Suppressor macrophage (primary cell): ENCODE results near the gene MEX3A.
"Not testable (repeated sequence)": the region's sequence is repeated elsewhere in the genome, so short reads cannot be mapped to it uniquely, and the experiment has no call there.

Source experiments
- DNase-seq, 4 experiments: peaks; one replicate each; pipeline ENCODE4 v3.0.0-alpha.2; 2020 to 2022

Gene MEX3A

DNA sequence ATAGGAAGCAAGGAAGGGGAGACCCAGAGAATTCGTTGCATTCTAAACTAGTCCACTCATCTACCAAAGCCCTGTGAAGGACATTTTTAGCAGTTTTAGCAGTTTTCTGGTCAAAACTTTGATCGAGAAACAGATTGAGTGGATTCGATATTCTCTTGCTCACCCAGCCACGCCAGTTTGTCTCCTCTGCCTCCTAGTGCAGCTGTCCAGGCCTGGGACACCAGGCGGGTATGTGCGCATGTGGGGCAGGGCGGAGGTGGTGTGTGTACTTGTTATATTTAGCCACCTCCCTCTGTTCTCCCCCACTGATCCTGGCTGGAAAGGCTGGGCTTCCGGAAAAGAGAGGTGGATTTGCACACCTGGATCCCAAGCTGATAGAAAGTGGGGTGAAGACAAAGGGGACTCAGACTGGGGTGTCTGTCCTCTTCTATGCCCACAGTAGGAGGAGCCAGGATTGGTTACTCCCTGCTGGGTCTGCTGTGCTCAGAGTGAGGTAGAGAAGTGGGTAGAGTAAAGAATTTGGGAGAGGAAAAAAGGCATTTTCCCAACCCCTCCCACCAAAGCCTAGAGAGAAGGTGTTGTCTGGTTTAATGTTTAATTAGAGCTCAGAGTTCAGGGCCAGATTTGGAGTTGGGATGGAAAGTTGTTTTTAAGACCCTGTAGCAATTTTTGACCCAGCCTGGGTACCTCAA, 36.1 kb upstream of the MEX3A start:
- peak in 1 of 4 experiments; percentile 18 for DNase-seq

DNA sequence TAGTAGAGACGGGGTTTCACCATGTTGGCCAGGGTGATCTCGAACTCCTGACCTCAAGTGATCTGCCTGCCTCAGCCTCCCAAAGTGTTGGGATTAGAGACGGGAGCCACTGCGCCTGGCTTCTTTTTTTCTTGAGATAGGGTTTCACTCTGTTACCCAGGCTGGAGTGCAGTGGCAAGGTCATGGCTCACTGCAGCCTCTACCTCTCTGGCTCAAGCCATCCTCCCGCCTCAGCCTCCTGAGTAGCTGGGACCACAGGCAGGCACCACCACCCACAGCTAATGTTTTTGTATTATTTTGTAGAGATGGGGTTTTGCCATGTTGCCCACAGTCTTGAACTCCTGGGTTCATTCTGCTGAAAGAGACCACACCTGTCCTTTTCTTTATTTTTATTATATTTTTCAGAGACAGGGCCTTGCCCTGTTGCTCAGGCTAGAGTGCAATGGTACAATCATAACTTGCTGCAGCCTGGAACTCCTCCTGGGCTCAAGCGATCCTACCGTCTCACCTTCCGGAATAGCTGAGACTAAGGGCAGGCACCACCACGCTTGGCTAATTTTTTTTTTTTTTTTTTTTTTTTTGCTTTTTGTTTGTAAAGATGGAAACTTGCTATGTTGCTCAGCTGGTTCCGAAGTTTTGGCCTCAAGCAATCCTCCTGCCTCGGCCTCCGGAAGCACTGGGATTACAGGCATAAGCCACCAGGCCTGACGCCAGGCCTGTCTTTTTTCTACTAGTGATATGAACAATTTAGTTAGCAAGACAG, 35.3 kb upstream of the MEX3A start:
- no peak for DNase-seq

DNA sequence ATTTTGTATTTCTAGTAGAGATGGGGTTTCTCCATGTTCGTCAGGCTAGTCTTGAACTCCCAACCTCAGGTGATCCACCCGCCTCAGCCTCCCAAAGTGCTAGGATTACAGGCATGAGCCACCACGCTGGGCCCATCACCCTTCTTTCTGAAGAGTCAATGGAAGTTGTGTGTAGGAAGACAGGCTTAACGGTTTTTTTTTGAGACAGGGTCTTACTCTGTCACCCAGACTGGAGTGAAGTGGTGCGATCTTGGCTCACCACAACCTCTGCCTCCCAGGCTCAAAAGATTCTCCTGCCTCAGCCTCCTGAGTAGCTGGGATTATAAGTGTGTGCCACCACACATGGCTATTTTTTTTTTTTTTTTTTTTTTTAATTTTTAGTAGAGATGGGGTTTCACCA, 34.5 kb upstream of the MEX3A start:
- not testable (repeated sequence) for DNase-seq

DNA sequence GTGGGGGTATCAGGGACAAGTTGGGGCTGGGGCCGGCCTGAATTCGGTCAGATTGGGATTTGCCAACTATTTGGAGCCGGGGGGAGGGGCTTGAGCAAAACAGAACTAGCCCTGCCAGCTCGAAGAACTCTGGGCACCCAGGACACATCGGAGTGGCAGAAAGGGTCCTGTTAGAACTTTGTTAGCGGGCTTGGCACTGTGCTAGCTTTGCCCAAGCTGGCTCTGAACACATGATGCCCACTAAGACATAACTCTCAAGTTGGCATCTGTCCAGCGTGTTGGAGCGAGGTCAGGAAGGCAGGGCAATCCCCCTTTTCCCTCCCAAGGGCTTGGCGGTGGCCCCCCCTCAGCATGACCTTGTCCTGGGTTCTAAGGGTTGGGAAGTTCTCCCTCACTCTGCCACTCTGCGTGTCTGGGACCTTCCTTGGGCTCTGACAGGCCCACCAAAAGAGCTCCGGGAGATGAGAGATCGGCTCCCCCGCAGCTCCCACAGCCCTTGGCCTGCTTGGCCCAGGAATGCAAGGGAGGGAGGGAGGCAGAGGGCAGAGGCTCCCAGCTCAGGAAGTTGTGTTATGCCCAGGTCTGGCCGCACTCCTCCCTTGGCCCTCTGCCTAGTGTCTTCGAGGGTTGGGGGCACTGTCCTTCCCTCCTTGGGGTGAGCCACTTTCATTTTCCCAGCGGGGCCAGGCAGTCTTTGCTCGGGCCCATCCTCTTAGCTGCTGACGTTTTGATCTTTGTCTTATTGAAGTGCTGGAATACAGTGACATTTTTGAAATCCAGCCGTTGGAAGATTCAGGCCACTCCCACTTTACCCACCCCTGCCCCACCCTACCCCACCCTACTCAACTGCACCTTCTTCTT, 33.5 kb upstream of the MEX3A start:
- DNase-seq = peak; percentile 30 to 65 (median 52)

DNA sequence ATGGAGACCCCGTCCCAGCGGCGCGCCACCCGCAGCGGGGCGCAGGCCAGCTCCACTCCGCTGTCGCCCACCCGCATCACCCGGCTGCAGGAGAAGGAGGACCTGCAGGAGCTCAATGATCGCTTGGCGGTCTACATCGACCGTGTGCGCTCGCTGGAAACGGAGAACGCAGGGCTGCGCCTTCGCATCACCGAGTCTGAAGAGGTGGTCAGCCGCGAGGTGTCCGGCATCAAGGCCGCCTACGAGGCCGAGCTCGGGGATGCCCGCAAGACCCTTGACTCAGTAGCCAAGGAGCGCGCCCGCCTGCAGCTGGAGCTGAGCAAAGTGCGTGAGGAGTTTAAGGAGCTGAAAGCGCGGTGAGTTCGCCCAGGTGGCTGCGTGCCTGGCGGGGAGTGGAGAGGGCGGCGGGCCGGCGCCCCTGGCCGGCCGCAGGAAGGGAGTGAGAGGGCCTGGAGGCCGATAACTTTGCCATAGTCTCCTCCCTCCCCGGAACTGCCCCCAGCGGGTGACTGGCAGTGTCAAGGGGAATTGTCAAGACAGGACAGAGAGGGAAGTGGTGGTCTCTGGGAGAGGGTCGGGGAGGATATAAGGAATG, 32.8 kb upstream of the MEX3A start:
- peak in 3 of 4 experiments; percentile 47 to 61 (median 61) for DNase-seq

DNA sequence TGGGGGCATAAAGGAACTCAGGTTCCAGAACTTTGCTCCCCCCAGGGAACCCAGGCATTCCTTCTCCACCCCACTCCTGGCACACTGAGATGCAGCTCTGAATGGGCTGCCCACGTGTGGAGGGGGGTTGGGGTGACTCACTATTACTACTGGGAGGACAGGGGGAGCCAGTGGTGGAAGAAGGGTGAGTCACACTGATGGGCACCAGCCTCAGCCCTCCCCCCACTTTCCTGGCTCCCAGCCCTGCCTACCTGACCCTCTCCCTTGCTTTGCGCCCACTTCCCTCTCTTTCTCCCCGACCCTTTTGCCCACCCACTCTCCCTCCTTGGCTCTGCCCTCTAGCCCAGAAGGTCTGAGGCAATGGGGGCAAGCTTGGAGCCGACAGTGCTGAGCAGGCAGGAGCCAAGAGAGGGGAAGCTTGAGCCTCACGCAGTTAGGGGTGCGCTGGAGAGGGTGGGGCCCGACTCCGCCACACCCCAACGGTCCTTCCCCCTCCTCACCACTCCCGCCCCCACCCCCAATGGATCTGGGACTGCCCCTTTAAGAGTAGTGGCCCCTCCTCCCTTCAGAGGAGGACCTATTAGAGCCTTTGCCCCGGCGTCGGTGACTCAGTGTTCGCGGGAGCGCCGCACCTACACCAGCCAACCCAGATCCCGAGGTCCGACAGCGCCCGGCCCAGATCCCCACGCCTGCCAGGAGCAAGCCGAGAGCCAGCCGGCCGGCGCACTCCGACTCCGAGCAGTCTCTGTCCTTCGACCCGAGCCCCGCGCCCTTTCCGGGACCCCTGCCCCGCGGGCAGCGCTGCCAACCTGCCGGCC, 32.0 kb upstream of the MEX3A start, which contains the start of gene LMNA:
LMNA (plus strand) TSS at position 611 of the 818 bp plus-strand sequence. CDS start 208 bp downstream, outside the sequence.
- DNase-seq = peak; percentile 93 to 97 (median 96)

GRCh38 chr1:156113282-156113950, 31.2 kb upstream of the MEX3A start:
- no peak for DNase-seq

GRCh38 chr1:156112276-156113137, 30.2 kb upstream of the MEX3A start:
- no peak for DNase-seq

- no peak for DNase-seq
These were observed 29.2 kb upstream of the MEX3A start for GRCh38 chr1:156111355-156111962.

DNA sequence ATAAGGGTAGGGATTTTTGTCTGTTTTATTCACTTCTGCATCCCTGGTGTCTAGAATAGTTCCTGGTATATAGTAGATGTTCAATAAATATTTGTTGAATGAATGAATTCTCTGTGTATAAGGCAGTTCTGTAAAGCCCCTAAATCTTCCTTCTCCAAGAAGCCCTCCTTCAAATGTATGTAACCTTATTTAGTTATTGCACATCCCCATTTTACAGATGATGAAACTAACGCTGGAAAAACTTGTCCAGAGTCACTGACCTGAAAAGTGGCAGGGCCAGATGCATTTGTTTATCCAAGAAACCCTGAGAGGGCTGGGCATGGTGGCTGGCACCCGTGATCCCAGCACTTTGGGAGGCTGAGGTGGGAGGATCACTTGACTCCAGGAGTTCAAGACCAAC, 28.0 kb upstream of the MEX3A start:
- DNase-seq = no peak

DNA sequence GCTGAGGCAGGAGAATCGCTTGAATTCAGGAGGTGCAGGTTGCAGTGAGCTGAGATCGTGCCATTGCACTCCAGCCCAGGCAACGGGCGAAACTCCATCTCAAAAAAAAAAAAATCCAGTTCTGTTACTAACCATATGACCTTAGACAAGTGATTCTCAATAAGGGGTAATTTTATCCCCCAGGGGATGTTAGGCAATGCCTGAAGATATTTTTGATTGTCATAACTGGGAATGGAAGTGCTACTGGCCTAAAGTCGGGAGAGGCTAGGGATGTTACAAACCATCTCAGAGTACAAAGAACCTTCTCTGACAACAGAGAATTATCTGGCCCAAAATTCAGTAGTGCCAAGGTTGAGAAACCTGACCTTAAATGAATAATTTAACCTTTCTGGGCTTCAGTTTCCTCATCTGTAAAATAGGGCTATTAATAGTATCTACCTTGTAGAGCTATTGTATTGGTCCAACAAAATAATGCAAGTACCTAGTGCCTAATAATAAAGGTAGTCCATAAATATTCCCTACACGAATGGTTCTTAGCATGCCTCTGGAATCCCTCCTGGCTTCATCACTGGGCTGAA, 26.5 kb upstream of the MEX3A start:
- no peak for DNase-seq

GRCh38 chr1:156108057-156108456, 25.8 kb upstream of the MEX3A start:
- no peak for DNase-seq

DNA sequence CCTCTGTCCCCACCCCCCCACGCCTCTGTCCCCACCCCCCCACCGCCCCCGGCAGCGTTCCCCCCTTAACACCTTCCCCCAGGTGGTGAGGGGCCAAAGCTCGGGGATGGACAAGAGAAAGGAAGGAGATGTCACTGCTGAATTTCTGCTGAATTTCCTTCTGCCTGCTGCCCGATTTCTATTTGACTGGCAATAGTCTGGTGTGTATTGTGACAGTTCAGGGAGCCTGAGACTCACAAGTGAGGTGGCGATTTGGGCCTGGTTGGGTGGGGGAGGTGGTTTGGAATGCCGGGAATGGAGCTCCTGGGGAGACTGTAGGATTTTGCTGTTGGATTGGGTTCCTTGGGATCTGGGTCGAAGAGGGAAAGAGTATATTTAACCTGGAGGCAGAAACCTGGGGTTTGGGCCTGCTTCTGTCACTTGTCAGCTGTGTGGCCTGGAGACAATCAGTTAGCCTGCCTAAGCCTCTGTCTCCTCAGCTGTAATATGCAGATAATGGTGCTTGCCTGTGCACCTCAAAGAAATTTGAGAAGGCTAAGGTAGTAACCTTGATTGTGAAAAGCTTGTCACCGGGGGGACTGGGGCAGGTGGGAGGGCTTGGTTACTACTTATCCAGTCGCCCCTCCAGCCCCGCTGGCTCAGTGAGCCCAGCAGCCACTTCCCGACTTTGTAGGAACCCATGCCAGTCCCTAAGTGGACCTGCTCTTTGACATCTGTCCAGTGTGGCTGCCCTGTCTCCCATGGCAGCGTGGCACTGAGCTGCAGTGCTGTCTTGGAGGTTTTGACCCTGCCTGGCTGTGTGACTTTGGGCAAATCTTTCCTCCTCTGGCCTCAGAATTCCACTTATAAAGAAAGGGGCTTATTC, 24.6 kb upstream of the MEX3A start:
- DNase-seq = peak in 2 of 4 experiments; percentile 8 to 50

- peak in 2 of 4 experiments; percentile 42 to 46 for DNase-seq
These were observed 22.9 kb upstream of the MEX3A start for GRCh38 chr1:156104861-156105832.

GRCh38 chr1:156104065-156104810, 22.0 kb upstream of the MEX3A start:
- peak; percentile 76 to 91 (median 85) for DNase-seq

DNA sequence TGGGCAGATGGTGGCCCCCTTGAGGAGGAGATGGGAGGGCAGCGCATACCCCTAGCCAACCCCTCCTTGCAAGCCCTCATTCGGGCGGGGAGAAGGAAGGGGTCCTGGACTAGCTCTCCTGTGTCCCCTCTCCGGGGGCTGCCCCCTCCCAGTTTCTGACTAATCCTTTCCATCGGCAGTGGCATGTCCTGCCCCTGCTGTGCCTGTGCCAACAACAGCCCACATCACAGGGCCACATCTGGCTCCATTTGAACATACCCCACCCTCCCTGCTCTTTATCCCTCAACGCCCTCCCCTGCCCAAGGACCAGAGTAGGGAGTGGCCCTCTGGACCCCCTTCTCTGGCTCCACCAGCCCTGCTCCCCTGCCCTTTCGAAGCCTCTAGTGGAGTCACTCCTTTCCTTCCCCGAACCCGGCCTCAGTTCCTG, 21.3 kb upstream of the MEX3A start:
- DNase-seq = peak in 1 of 4 experiments; percentile 47
